ENCODE data around the gene PKP1.

DNA sequence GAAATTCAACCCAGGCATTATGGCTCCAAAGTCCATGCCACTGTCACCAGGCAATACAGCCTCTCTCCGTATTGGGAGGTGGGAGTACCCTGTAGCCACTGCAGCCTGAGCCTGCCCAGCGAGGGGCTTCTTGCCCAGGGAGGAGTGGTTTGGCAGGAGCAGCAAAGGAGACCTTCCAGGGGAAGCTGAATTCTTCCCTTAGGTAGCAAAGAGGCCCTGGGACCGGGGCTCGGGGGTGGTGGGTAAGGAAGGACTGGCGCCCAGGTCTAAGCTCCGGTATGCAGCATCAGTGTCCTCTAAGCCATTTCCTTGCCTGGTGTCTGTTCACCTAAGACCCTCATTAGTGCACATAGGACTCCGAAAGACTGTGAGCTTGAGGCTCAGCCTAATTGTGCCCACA is 77.2 kb downstream of the PKP1 start:
- TF ChIP-seq CTCF (IDR thresholded peaks at IDR 0.05) (no peak), POLR2A (IDR thresholded peaks at IDR 0.05) (no peak)
